KMS-11 (cell line): Measurements from ENCODE around the gene CLECL1.

Experiments
- H2AFZ ChIP-seq: fragments of 200-600 bp; sonication (generic); 2 replicates; pipeline ENCODE4 v1.6.1; 2016; ENCODE audit warnings: antibody characterized with exemption, mixed run types, low read depth
- H3K27ac ChIP-seq: fragments of 200-600 bp; sonication (generic); 2 replicates; pipeline ENCODE4 v1.6.1; 2016; ENCODE audit warnings: mild to moderate bottlenecking, mixed run types
- H3K27me3 ChIP-seq: fragments of 200-600 bp; sonication (generic); 2 replicates; pipeline ENCODE4 v1.6.1; 2017; ENCODE audit warnings: mild to moderate bottlenecking, low read depth, mixed run types, moderate library complexity; ENCODE audit not compliant: insufficient read depth
- H3K36me3 ChIP-seq: fragments of 200-600 bp; sonication (generic); 2 replicates; pipeline ENCODE4 v1.6.1; 2017; ENCODE audit warnings: mild to moderate bottlenecking, mixed run types; ENCODE audit not compliant: insufficient read depth
- H3K4me1 ChIP-seq: fragments of 200-600 bp; sonication (generic); 2 replicates; pipeline ENCODE4 v1.6.1; 2016; ENCODE audit warnings: mild to moderate bottlenecking, low read depth, mixed run types; ENCODE audit not compliant: poor library complexity, severe bottlenecking
- H3K4me2 ChIP-seq: fragments of 200-600 bp; sonication (generic); 2 replicates; pipeline ENCODE4 v1.7.0; 2016; ENCODE audit warnings: mild to moderate bottlenecking, mixed run types
- H3K4me3 ChIP-seq: fragments of 200-600 bp; sonication (generic); IDR thresholded peaks from 2 replicates; pipeline ENCODE4 v1.6.1; 2017; ENCODE audit warnings: low read depth, low read length, mixed read lengths; ENCODE audit not compliant: insufficient read depth
- H3K79me2 ChIP-seq: fragments of 200-600 bp; sonication (generic); 2 replicates; pipeline ENCODE4 v1.6.1; 2016; ENCODE audit warnings: low read depth, mixed run types; ENCODE audit not compliant: insufficient read depth
- H3K9ac ChIP-seq: fragments of 200-600 bp; sonication (generic); 2 replicates; pipeline ENCODE4 v1.6.1; 2016; ENCODE audit warnings: mild to moderate bottlenecking, mixed run types
- H4K20me1 ChIP-seq: fragments of 200-600 bp; sonication (generic); 2 replicates; pipeline ENCODE4 v1.6.1; 2016; ENCODE audit warnings: mild to moderate bottlenecking, mixed run types; ENCODE audit not compliant: insufficient read depth
- CTCF ChIP-seq: fragments of 200-600 bp; sonication (generic); conservative IDR thresholded peaks from 2 replicates; pipeline ENCODE4 v1.6.1; 2017; ENCODE audit warnings: low read depth, mild to moderate bottlenecking, antibody characterized with exemption, low read length, moderate library complexity, mixed read lengths

Gene CLECL1

GRCh38 chr12:9732921-9733461, at the start of gene CLECL1:
CLECL1 (minus strand) TSS chr12:9733097.
- Histone ChIP-seq H3K36me3 (no peaks in the 10 kb centered on the region), H3K27me3 (no peaks in the 10 kb centered on the region), H3K79me2 (no peaks in the 10 kb centered on the region), H3K4me1 (peaks cover 44% of the 10 kb centered on the region), H3K27ac (peak within 1 kb of the TSS; percentile 8; the same call in 1 of the 2 replicates), H4K20me1 (no peaks in the 10 kb centered on the region), H3K4me3 (no peak within 1 kb of the TSS), H3K9ac (no peak within 1 kb of the TSS), H2AFZ (peak within 1 kb of the TSS; percentile 23; the same call in 1 of the 2 replicates), H3K4me2 (peak within 1 kb of the TSS; percentile 46; the same call in 1 of the 2 replicates)
- no peak for TF ChIP-seq CTCF

- H3K4me1 ChIP-seq = no peaks in the 10 kb centered on the region
- H3K27ac ChIP-seq = no peak overlapping the region
- H3K79me2 ChIP-seq = no peaks in the 10 kb centered on the region
- H3K4me3 ChIP-seq = no peak overlapping the region
- H4K20me1 ChIP-seq = no peaks in the 10 kb centered on the region
- no peak overlapping the region for H3K9ac ChIP-seq
- TF ChIP-seq CTCF = no peak
- H2AFZ ChIP-seq = no peak overlapping the region
- no peaks in the 10 kb centered on the region for H3K27me3 ChIP-seq
- no peaks in the 10 kb centered on the region for H3K36me3 ChIP-seq
- no peak overlapping the region for H3K4me2 ChIP-seq
Measured at GRCh38 chr12:9781360-9781759, 48.5 kb upstream of the CLECL1 start.

GRCh38 chr12:9779209-9779608, 46.3 kb upstream of the CLECL1 start:
- Histone ChIP-seq H3K4me1 (peaks cover under 1% of the 10 kb centered on the region), H2AFZ (no peak overlapping the region), H3K9ac (no peak overlapping the region), H3K36me3 (no peaks in the 10 kb centered on the region), H3K79me2 (no peaks in the 10 kb centered on the region), H3K27ac (no peak overlapping the region), H3K27me3 (no peaks in the 10 kb centered on the region), H3K4me2 (no peak overlapping the region), H4K20me1 (no peaks in the 10 kb centered on the region), H3K4me3 (no peak overlapping the region)
- no peak for TF ChIP-seq CTCF

- peaks cover 9% of the 10 kb centered on the region for H3K4me1 ChIP-seq
- no peaks in the 10 kb centered on the region for H3K36me3 ChIP-seq
- H3K27me3 ChIP-seq = no peaks in the 10 kb centered on the region
- no peak for TF ChIP-seq CTCF
- H2AFZ ChIP-seq = no peak overlapping the region
- no peaks in the 10 kb centered on the region for H4K20me1 ChIP-seq
- no peak overlapping the region for H3K4me3 ChIP-seq
- H3K9ac ChIP-seq = no peak overlapping the region
- no peak overlapping the region for H3K4me2 ChIP-seq
- no peak overlapping the region for H3K27ac ChIP-seq
- H3K79me2 ChIP-seq = no peaks in the 10 kb centered on the region
Measured at GRCh38 chr12:9776781-9777180, 43.9 kb upstream of the CLECL1 start.
